ENCODE measurements around the gene EFNB3.
A peak's percentile ranks its signal among the peaks of the same experiment; 100 is the strongest.

The EFNB3 gene

GRCh38 chr17:7714721-7715594, 10.0 kb downstream of the EFNB3 start:
- no peak for DNase-seq (ENCODE audit: low read depth in 2 of 2)
- no peak for TF ChIP-seq CTCF (IDR thresholded peaks at IDR 0.05; ENCODE audit: low read depth, low read length)
- H3K4me3 ChIP-seq (replicated peaks in 1 of 2; ENCODE audit: low read depth in 2 of 2, low read length in 2 of 2) = no peak overlapping the region

DNA sequence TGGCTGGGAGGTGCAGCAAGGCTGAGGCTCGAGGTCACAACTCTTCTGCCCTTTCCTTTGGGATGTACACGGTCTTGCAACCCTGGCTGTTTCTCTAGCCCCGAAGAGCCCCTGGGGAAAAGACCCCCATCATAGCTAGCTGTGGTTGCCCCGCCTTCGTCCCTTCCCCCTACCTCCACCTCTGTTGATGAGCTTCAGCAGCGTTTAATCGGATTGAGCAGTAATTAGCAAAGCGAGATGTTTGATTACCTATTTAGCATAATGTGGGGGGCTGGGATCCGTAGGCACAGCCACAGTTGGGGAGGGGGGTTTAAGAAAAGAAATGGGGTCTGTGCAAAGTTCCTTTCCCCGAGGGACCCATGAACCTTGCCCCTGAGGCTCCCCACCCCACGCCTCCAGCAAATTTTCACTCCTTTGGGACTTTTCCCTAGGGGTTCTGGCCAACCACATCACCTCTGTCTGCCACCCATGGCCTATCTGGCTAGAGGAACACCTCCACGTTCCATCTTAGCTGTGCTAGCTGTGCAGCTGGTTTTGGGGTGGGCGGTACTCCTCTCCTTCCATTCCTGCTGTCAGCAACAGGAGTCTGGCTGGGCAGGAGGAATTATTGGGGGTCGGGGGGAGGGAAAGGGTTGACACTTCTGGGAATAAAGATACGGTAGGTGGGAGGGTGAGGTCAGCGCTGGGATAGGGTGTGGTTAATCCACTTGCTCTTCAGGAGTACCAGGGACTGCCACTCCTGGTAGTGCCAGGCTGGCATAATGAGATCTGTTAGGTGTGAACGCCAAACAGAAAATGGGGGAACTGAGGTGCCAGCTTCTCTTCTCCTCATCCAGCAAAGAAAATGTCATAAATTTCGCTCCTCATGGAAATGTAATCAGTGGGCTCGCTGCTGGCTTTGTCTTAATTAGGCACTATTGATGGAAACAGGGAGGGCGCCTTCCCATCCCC, 11.2 kb downstream of the EFNB3 start:
- no peak for TF ChIP-seq CTCF (IDR thresholded peaks at IDR 0.05; ENCODE audit: low read depth, low read length)
- peak overlapping the region; percentile 68 to 71 for H3K4me3 ChIP-seq (replicated peaks in 1 of 2; ENCODE audit: low read depth in 2 of 2, low read length in 2 of 2)
- DNase-seq (ENCODE audit: low read depth in 2 of 2) = no peak

DNA sequence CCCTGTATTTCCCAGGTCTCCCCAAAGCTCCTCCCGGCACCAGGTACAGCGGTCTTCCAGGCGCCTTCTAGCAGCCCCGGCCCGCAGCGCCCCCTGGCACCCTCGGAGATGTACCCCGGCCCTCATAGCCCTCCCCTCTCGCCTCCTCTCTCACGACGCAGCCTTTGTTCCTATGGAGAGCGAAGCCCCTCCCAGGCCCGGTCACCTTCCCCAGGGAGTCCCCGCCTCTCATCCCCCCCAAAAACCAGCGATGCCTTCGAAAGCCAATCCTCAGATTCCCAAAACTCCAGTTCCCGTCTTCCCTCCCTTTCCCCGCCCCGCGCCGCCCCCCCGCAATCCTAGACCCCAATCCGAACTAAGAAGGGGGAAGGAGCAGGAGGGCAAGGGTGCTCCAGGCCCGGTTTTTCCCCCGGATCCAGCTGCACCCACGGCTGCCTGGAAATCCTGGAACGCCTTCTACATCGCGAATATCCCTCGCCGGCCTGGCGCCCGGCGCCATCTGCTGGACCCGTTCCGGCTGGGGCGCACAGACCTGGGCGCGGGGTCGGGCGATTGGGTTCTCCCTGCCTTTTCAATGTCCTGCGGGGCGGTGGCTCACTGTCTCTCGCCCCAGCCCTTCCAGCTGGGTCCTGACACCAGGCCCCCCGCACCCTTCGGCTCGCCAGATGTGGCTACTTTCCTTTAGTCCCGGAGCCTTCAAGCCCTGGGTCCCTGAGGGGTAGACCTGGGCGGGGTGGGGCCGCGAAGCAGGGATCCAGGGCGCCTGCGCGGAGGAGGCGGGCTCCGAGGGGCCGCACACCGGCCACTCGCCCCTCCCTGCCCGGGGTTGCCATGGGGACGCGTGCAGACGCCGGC, 12.1 kb downstream of the EFNB3 start, which contains the start of gene DNAH2:
DNAH2 (plus strand) TSS at position 844 of the 855 bp plus-strand sequence. CDS start 1,991 bp downstream, outside the sequence.
- DNase-seq (ENCODE audit: low read depth in 2 of 2) = peak; percentile 92 to 96
- H3K4me3 ChIP-seq (replicated peaks in 1 of 2; ENCODE audit: low read depth in 2 of 2, low read length in 2 of 2) = peak within 1 kb of the TSS; percentile 68 to 71
- TF ChIP-seq CTCF (IDR thresholded peaks at IDR 0.05; ENCODE audit: low read depth, low read length) = peak; percentile 40

- peak overlapping the region; percentile 68 to 71 for H3K4me3 ChIP-seq (replicated peaks in 1 of 2; ENCODE audit: low read depth in 2 of 2, low read length in 2 of 2)
- TF ChIP-seq CTCF (IDR thresholded peaks at IDR 0.05; ENCODE audit: low read depth, low read length) = no peak
- DNase-seq (ENCODE audit: low read depth in 2 of 2) = no peak
These were observed 12.9 kb downstream of the EFNB3 start for GRCh38 chr17:7717756-7718350.

DNA sequence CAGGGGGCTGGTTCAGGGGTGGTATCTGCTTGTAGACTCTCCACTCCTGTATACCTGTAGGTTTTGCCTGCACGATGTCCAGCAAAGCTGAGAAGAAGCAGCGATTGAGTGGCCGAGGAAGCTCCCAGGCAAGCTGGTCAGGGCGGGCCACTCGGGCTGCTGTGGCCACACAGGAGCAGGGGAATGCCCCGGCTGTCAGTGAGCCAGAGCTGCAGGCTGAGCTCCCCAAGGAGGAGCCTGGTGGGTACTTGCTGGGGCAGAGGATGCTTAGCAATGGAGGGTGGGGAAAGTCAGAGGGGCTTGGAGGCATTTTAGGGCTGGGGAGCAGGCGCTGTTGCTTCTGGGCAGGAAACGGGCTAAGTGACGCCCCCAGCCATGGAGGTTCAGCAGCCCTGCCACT, 14.7 kb downstream of the EFNB3 start:
- no peak for TF ChIP-seq CTCF (IDR thresholded peaks at IDR 0.05; ENCODE audit: low read depth, low read length)
- H3K4me3 ChIP-seq (replicated peaks in 1 of 2; ENCODE audit: low read depth in 2 of 2, low read length in 2 of 2) = no peak overlapping the region

More for the DNA sequence above, 14.7 kb downstream of the EFNB3 start:
- DNase-seq (ENCODE audit: low read depth in 2 of 2) = no peak

Data from cardiac fibroblast (primary cell).